ENCODE data around the gene IQSEC3. TPM values are rescaled to one million over a fixed set of nuclear protein-coding genes. Genes with fewer than 3 reads are reported as not detected.

The IQSEC3 gene
- total and polyA plus RNA-seq, 2 experiments from 2014 or later, result 0.70 to 2.7 TPM

- Histone ChIP-seq H4K20me1 (ENCODE audit: insufficient read depth, poor library complexity, severe bottlenecking) (no peaks in the 10 kb centered on the region), H2AFZ (no peak overlapping the region), H3K36me3 (replicated peaks; ENCODE audit: insufficient read depth, low read depth) (no peaks in the 10 kb centered on the region), H3K4me3 (no peak overlapping the region), H3K4me2 (no peak overlapping the region), H3K4me1 (ENCODE audit: insufficient read depth) (no peaks in the 10 kb centered on the region), H3K79me2 (no peaks in the 10 kb centered on the region), H3K9me3 (ENCODE audit: low read depth) (no peaks in the 10 kb centered on the region), H3K27me3 (no peaks in the 10 kb centered on the region), H3K9me2 (replicated peaks; ENCODE audit: insufficient read depth) (no peaks in the 10 kb centered on the region), H3K27ac (no peak overlapping the region)
- DNase-seq (ENCODE audit: low spot score), result no peak
- no peak for TF ChIP-seq CTCF (IDR thresholded peaks at IDR 0.05; ENCODE audit: poor library complexity)
- TF ChIP-seq EZH2phosphoT487 (IDR thresholded peaks at IDR 0.05; ENCODE audit: low read depth, severe bottlenecking, unreplicated experiment), result no peak
- TF ChIP-seq EZH2 (IDR thresholded peaks at IDR 0.05; ENCODE audit: borderline replicate concordance), result no peak
- WGBS (ENCODE audit: low lambda C conversion rate, missing lambda C conversion rate), result 92% methylated on average over 3 of the region's 3 CpGs
Observed at GRCh38 chr12:191541-191940, 125.0 kb downstream of the IQSEC3 start.

- no peak for DNase-seq (ENCODE audit: low spot score)
- Histone ChIP-seq H3K9me2 (replicated peaks; ENCODE audit: insufficient read depth) (no peaks in the 10 kb centered on the region), H3K27me3 (no peaks in the 10 kb centered on the region), H2AFZ (no peak overlapping the region), H3K4me3 (no peak overlapping the region), H3K36me3 (replicated peaks; ENCODE audit: insufficient read depth, low read depth) (no peaks in the 10 kb centered on the region), H3K9me3 (ENCODE audit: low read depth) (no peaks in the 10 kb centered on the region), H3K4me1 (ENCODE audit: insufficient read depth) (no peaks in the 10 kb centered on the region), H4K20me1 (ENCODE audit: insufficient read depth, poor library complexity, severe bottlenecking) (no peaks in the 10 kb centered on the region), H3K79me2 (no peaks in the 10 kb centered on the region), H3K27ac (no peak overlapping the region), H3K4me2 (no peak overlapping the region)
- no peak for TF ChIP-seq EZH2phosphoT487 (IDR thresholded peaks at IDR 0.05; ENCODE audit: low read depth, severe bottlenecking, unreplicated experiment)
- TF ChIP-seq CTCF (IDR thresholded peaks at IDR 0.05; ENCODE audit: poor library complexity), result no peak
- TF ChIP-seq EZH2 (IDR thresholded peaks at IDR 0.05; ENCODE audit: borderline replicate concordance), result no peak
- WGBS (ENCODE audit: low lambda C conversion rate, missing lambda C conversion rate), result 70% methylated on average over 10 of the region's 10 CpGs
Observed at GRCh38 chr12:193261-193660, 126.7 kb downstream of the IQSEC3 start.

GRCh38 chr12:194276-194675, 127.7 kb downstream of the IQSEC3 start:
- Histone ChIP-seq H3K27me3 (no peaks in the 10 kb centered on the region), H3K27ac (no peak overlapping the region), H3K36me3 (replicated peaks; ENCODE audit: insufficient read depth, low read depth) (no peaks in the 10 kb centered on the region), H3K4me3 (no peak overlapping the region), H3K4me2 (no peak overlapping the region), H2AFZ (no peak overlapping the region), H3K9me2 (replicated peaks; ENCODE audit: insufficient read depth) (no peaks in the 10 kb centered on the region), H3K4me1 (ENCODE audit: insufficient read depth) (peaks cover 4% of the 10 kb centered on the region), H3K79me2 (no peaks in the 10 kb centered on the region), H3K9me3 (ENCODE audit: low read depth) (no peaks in the 10 kb centered on the region), H4K20me1 (ENCODE audit: insufficient read depth, poor library complexity, severe bottlenecking) (no peaks in the 10 kb centered on the region)
- DNase-seq (ENCODE audit: low spot score), result no peak
- 90% methylated on average over 7 of the region's 7 CpGs for WGBS (ENCODE audit: low lambda C conversion rate, missing lambda C conversion rate)
- TF ChIP-seq EZH2 (IDR thresholded peaks at IDR 0.05; ENCODE audit: borderline replicate concordance) (no peak), CTCF (IDR thresholded peaks at IDR 0.05; ENCODE audit: poor library complexity) (no peak), EZH2phosphoT487 (IDR thresholded peaks at IDR 0.05; ENCODE audit: low read depth, severe bottlenecking, unreplicated experiment) (no peak)

- peaks cover 8% of the 10 kb centered on the region for H3K4me1 ChIP-seq (ENCODE audit: insufficient read depth)
- H3K4me3 ChIP-seq, result no peak overlapping the region
- H2AFZ ChIP-seq, result no peak overlapping the region
- H3K27me3 ChIP-seq, result no peaks in the 10 kb centered on the region
- H4K20me1 ChIP-seq (ENCODE audit: insufficient read depth, poor library complexity, severe bottlenecking), result no peaks in the 10 kb centered on the region
- 78% methylated on average over 5 of the region's 5 CpGs for WGBS (ENCODE audit: low lambda C conversion rate, missing lambda C conversion rate)
- no peaks in the 10 kb centered on the region for H3K79me2 ChIP-seq
- H3K4me2 ChIP-seq, result no peak overlapping the region
- no peak overlapping the region for H3K27ac ChIP-seq
- no peak for TF ChIP-seq CTCF (IDR thresholded peaks at IDR 0.05; ENCODE audit: poor library complexity)
- no peak for TF ChIP-seq EZH2 (IDR thresholded peaks at IDR 0.05; ENCODE audit: borderline replicate concordance)
- no peak for TF ChIP-seq EZH2phosphoT487 (IDR thresholded peaks at IDR 0.05; ENCODE audit: low read depth, severe bottlenecking, unreplicated experiment)
- no peak for DNase-seq (ENCODE audit: low spot score)
- no peaks in the 10 kb centered on the region for H3K36me3 ChIP-seq (replicated peaks; ENCODE audit: insufficient read depth, low read depth)
- no peaks in the 10 kb centered on the region for H3K9me3 ChIP-seq (ENCODE audit: low read depth)
- H3K9me2 ChIP-seq (replicated peaks; ENCODE audit: insufficient read depth), result no peaks in the 10 kb centered on the region
Observed at GRCh38 chr12:195156-195555, 128.6 kb downstream of the IQSEC3 start.
